HG02678 (cell line): ENCODE measurements around the gene ORMDL2.
"Not testable (repeated sequence)": the region's sequence is repeated elsewhere in the genome, so short reads cannot be mapped to it uniquely, and the experiment has no call there.

Source experiments
- ATAC-seq: cut with Tn5 transposase; IDR thresholded peaks from one replicate; pipeline ENCODE4 v1.9.1; 2021; ENCODE audit warnings: mild to moderate bottlenecking, moderate library complexity; ENCODE audit not compliant: unreplicated experiment

ORMDL2 gene

GRCh38 chr12:55850401-55850800 lies 32.6 kb downstream of the ORMDL2 start:
- no peak for ATAC-seq

DNA sequence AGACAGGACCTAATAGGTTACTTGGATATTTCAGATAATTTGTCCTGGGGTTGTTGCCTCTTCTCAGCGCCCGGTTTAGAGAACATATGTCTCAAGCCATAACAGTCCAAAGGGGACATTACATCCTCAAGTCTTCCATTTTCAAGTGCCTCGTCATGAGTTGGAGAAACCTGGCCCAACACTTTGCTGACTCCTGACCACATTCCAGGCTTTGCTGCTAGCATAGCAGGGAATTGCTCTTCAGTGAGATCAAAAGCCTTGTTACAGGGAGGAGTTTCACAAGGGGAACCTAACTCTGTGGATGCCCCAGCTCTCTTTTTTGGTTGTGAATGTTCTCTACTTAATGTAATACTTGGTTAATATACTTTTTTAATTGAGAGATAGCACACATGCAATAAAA lies 33.1 kb downstream of the ORMDL2 start:
- no peak for ATAC-seq

DNA sequence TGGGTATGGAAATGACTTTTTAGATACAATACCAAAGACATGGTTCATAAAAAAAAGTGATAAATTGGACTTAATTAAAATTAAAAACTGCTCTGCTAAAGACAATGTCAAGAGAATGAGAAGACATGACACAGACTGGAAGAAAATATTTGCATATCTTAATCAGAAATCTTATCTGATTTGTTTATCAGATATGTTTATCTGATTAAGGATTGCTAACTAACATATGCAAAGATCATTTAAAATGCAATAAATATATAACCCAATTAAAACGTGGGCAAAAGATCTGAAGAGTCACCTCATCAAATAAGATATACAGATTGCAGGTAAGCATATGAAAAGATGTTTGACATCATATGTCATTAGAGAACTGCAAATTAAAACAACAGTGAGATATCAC lies 34.9 kb downstream of the ORMDL2 start:
- ATAC-seq: no peak

DNA sequence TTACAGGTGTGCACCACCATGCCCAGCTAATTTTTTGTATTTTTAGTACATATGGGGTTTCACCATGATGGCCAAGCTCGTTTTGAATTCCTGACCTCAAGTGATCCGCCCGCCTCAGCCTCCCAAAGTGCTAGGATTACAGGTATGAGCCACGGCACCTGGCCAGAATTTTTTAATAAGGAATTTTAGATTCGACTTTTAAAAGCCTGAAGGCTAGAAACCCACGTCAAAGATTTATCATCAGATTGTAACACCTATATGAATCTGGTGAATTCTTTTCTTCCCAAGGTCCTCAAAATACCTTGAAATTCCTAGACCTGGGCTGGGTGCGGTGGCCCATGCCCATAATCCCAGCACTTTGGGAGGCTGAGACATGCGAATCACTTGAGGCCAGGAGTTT lies 43.6 kb downstream of the ORMDL2 start:
- no peak for ATAC-seq

GRCh38 chr12:55861871-55862270 lies 44.0 kb downstream of the ORMDL2 start:
- ATAC-seq: no peak

DNA sequence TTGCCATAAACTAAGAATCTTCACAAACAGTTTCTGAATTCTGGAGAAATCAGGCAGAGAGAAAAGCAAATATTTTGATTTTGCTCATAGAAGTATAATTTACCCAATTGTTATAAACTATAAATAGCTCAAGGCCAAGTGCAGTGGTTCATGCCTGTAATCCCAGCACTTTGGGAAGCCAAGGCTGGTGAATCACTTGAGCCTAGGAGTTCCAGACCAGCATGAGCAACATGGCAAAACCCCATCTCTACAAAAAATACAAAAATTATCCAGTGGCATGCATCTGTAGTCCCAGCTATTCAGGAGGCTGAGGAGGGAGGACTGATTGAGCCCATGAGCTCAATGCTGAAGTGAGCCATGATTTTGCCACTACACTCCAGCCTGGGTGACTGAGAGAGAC lies 44.4 kb downstream of the ORMDL2 start:
- ATAC-seq: no peak

- ATAC-seq: not testable (repeated sequence)
Measured at GRCh38 chr12:55862931-55863330, 45.1 kb downstream of the ORMDL2 start.

DNA sequence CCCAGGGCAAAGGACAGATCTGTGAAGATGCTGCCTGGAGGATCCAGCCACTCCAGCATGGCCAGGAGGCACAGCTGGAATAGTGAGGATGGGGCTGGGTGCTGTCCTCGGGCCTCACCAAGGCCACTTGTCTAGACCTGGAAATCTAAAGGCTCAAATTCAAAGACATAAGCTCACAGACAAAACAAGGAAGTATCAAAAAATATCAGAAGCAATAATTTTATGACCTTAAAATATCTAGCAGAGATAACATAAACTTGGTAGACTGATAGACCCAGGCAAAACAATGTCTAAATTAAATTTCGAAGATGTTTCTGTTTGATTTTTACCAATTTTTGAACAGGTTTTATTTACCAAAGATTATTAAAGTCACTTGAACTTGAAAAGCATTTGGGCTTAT lies 47.5 kb downstream of the ORMDL2 start:
- no peak for ATAC-seq

- ATAC-seq: not testable (repeated sequence)
Measured at GRCh38 chr12:55866454-55867004, 48.7 kb downstream of the ORMDL2 start.
